CD4-positive, alpha-beta memory T cell (primary cell): ENCODE data around the gene MAIP1. TPM values are rescaled to one million over a fixed set of nuclear protein-coding genes. Genes with fewer than 3 reads are reported as not detected.

Source experiments
- CTCF ChIA-PET: fragments of 350-600 bp; sonication (Branson Sonifier 250); formaldehyde crosslinking; loops from one replicate; lab custom pipeline; 2021; ENCODE audit warnings: inconsistent platforms; ENCODE audit not compliant: partially characterized antibody; lab: Charles Lee
- POLR2A ChIA-PET: fragments of 350-600 bp; sonication (Branson Sonifier 250); formaldehyde crosslinking; loops from one replicate; lab custom pipeline; 2021; ENCODE audit not compliant: partially characterized antibody; lab: Charles Lee
- DNase-seq, 5 donors: peaks; one replicate each; pipeline versions ENCODE4 v3.0.0 to v3.0.0-alpha.2; 2020 to 2022; ENCODE audit warnings: mixed read lengths in 1 of 5
- H3K27ac ChIP-seq: one replicate; pipeline ENCODE4 v1.7.0; 2013; ENCODE audit warnings: low read depth, low read length
- H3K27me3 ChIP-seq: 2 replicates; pipeline ENCODE4 v1.7.0; 2013; ENCODE audit warnings: mild to moderate bottlenecking, low read length, moderate library complexity; ENCODE audit not compliant: insufficient read depth
- H3K36me3 ChIP-seq: 2 replicates; pipeline ENCODE4 v1.7.0; 2013; ENCODE audit warnings: mild to moderate bottlenecking, low read length, moderate library complexity; ENCODE audit not compliant: insufficient read depth
- H3K4me1 ChIP-seq: 2 replicates; pipeline ENCODE4 v1.7.0; 2013; ENCODE audit warnings: mild to moderate bottlenecking, low read length, moderate library complexity; ENCODE audit not compliant: insufficient read depth
- H3K4me3 ChIP-seq, 2 donors: one replicate each; pipeline ENCODE4 v1.7.0; 2013; ENCODE audit warnings: low read length in 2 of 2, mild to moderate bottlenecking in 1 of 2
- H3K9me3 ChIP-seq, 2 donors: one replicate each; pipeline ENCODE4 v1.7.0; 2013; ENCODE audit warnings: low read length in 2 of 2, control low read depth in 1 of 2; ENCODE audit not compliant: control insufficient read depth in 1 of 2
- H3K27ac Mint-ChIP-seq, 7 donors: one replicate each; pipeline ENCODE4 v1.8.0; 2020 to 2021; ENCODE audit warnings: mixed read lengths in 7 of 7, mild to moderate bottlenecking in 6 of 7, inconsistent platforms in 3 of 7, moderate library complexity in 3 of 7
- H3K27me3 Mint-ChIP-seq, 2 donors: one replicate each; pipeline ENCODE4 v1.8.0; 2020 to 2021; ENCODE audit warnings: mixed read lengths in 2 of 2
- H3K36me3 Mint-ChIP-seq, 2 donors: one replicate each; pipeline ENCODE4 v1.8.0; 2020 to 2021; ENCODE audit warnings: mixed read lengths in 2 of 2, inconsistent platforms in 1 of 2, mild to moderate bottlenecking in 1 of 2
- H3K4me1 Mint-ChIP-seq, 4 donors: one replicate each; pipeline ENCODE4 v1.8.0; 2020 to 2021; ENCODE audit warnings: mixed read lengths in 4 of 4, mild to moderate bottlenecking in 1 of 4
- H3K4me3 Mint-ChIP-seq, 8 donors: one replicate each; pipeline ENCODE4 v1.8.0; 2020 to 2021; ENCODE audit warnings: mixed read lengths in 8 of 8, mild to moderate bottlenecking in 7 of 8, moderate library complexity in 6 of 8, inconsistent platforms in 3 of 8
- H3K9me3 Mint-ChIP-seq, 8 donors: one replicate each; pipeline ENCODE4 v1.8.0; 2020 to 2021; ENCODE audit warnings: mixed read lengths in 8 of 8, mild to moderate bottlenecking in 5 of 8, inconsistent platforms in 3 of 8, moderate library complexity in 1 of 8
- intact Hi-C: fragments of 100-400 bp; cut with micrococcal nuclease; formaldehyde crosslinking; loops from one replicate; pipeline ENCODE4 v1.15.1; 2023
- polyA plus RNA-seq, 2 donors: library from polyadenylated mRNA; unstranded; fragments of 300-500 nt; fragmentation: Illumina TruSeq; gene quantifications; one replicate each; pipeline ENCODE4 v1.2.3, GENCODE V29; 2021
- total RNA-seq, 2 experiments: library from RNA; stranded (reverse); gene quantifications; one replicate each; pipeline ENCODE4 v1.2.3, GENCODE V29; 2021

MAIP1 gene
- total and polyA plus RNA-seq, 4 experiments from 2014 or later = 12.5 to 15.9 (median 14.5) TPM

DNA sequence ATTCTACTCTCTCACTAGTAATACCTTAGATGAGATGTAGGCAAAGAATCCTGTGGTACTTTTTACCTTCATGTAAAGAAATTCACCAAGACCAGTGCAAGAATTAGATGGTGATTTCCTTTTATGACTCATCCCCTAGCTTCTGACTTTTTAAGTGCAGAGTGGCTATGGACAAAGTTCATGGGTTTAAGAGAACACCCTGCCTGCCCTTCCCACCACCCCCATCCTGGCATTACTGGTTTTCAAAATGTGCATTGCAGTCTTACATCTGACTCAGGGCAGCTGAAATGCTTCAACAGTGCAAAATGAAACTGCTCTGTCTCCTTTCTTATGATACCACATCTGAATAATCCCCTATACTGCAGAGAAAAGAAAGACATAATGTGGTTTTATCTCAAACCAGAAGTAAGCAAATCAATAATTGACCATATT, 22.6 kb downstream of the MAIP1 start:
- no peak for DNase-seq
- H3K36me3 ChIP-seq = no peaks in the 10 kb centered on the region
- Mint-ChIP-seq H3K27me3 (peaks cover 0 to 2% of the 10 kb centered on the region in 2 donors), H3K4me3 (no peak overlapping the region), H3K4me1 (peaks cover 0 to 5% (median under 1%) of the 10 kb centered on the region in 4 donors), H3K27ac (no peak overlapping the region), H3K36me3 (peaks cover 3 to 4% of the 10 kb centered on the region in 2 donors), H3K9me3 (peaks cover 0 to 4% (median 0%) of the 10 kb centered on the region in 8 donors)
- intact Hi-C loops = no loop called here
- ChIA-PET POLR2A (no interaction called here), CTCF (interaction anchor here (1.5 to 3.4 kb wide), 2 partner anchors 504 to 729 kb away, joined by 4 to 74 read pairs; no protein-coding TSS in a partner anchor)
- no peaks in the 10 kb centered on the region for H3K27me3 ChIP-seq
- no peak overlapping the region for H3K27ac ChIP-seq
- no peaks in the 10 kb centered on the region for H3K9me3 ChIP-seq
- H3K4me3 ChIP-seq = no peak overlapping the region
- no peaks in the 10 kb centered on the region for H3K4me1 ChIP-seq

GRCh38 chr2:199979398-199979797, 24.0 kb downstream of the MAIP1 start:
- Mint-ChIP-seq H3K4me3 (no peak overlapping the region), H3K36me3 (peaks cover 3 to 4% of the 10 kb centered on the region in 2 donors), H3K9me3 (peaks cover 0 to 4% (median 0%) of the 10 kb centered on the region in 8 donors), H3K27me3 (peaks cover 0 to 2% of the 10 kb centered on the region in 2 donors), H3K4me1 (peaks cover 0 to 5% (median under 1%) of the 10 kb centered on the region in 4 donors), H3K27ac (no peak overlapping the region)
- no peak for DNase-seq
- Histone ChIP-seq H3K4me3 (no peak overlapping the region), H3K4me1 (no peaks in the 10 kb centered on the region), H3K9me3 (no peaks in the 10 kb centered on the region), H3K27ac (no peak overlapping the region), H3K36me3 (no peaks in the 10 kb centered on the region), H3K27me3 (no peaks in the 10 kb centered on the region)
- ChIA-PET CTCF (interaction anchor here (0.9 to 3.4 kb wide), 14 partner anchors 10 to 728 kb away, joined by 3 to 74 read pairs (median 4); no protein-coding TSS in a partner anchor), POLR2A (no interaction called here)
- intact Hi-C loops = no loop called here

DNA sequence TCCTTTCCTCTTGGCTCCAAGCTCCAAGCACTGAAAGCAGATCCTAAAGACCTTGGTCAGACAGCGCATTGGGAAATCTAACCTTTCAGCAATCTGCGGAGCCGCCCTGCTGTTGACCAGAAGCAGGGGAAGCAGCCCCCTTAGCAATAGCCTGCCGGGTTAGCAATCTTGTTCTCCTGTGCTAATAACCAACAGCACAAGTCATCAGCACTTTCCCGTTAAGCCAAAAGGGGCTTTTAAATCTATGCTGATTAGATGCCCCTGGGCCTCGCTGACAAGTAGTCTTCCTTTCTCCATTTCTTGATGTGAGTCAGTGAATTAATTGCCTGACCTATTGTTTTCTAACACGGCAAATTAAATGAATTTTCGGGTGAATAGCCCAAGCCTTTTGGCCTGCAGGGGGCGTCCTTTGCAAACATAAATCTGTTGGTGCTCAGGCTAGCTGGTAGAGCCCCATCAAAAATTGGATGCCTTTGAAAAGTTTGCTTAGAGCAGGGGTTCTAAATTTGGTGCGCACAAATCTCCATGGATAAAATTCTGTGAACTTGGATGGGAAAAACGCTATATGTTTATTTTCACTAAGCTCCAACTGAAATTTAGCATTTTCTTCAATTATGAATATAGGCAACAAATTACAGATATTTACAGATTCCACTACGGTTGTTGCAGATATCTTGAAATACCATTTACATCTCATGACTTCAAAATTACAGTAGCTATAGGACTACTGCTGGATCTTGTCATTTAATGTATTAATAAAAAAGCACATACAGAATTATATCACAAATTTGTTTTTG, 24.6 kb downstream of the MAIP1 start:
- H3K27ac Mint-ChIP-seq = no peak overlapping the region
- H3K4me1 Mint-ChIP-seq = peaks cover 0 to 5% (median under 1%) of the 10 kb centered on the region in 4 donors
- Histone ChIP-seq H3K27ac (no peak overlapping the region), H3K4me1 (no peaks in the 10 kb centered on the region), H3K27me3 (no peaks in the 10 kb centered on the region), H3K9me3 (no peaks in the 10 kb centered on the region), H3K36me3 (no peaks in the 10 kb centered on the region), H3K4me3 (no peak overlapping the region)
- POLR2A ChIA-PET = no interaction called here
- intact Hi-C loops = loop anchor here (1.0 kb wide), 2 partner anchors 491 to 501 kb away; no protein-coding TSS in a partner anchor
- peak; percentile 64 to 71 (median 69) for DNase-seq
- CTCF ChIA-PET = interaction anchor here (0.7 to 3.4 kb wide), 19 partner anchors 8 to 724 kb away, joined by 3 to 74 read pairs (median 3); no protein-coding TSS in a partner anchor
- peaks cover 3 to 4% of the 10 kb centered on the region in 2 donors for H3K36me3 Mint-ChIP-seq
- H3K4me3 Mint-ChIP-seq = no peak overlapping the region
- peaks cover 0 to 2% of the 10 kb centered on the region in 2 donors for H3K27me3 Mint-ChIP-seq
- peaks cover 0 to 4% (median 0%) of the 10 kb centered on the region in 8 donors for H3K9me3 Mint-ChIP-seq

GRCh38 chr2:199982126-199982843, 26.9 kb downstream of the MAIP1 start:
- intact Hi-C loops = no loop called here
- Histone ChIP-seq H3K4me1 (no peaks in the 10 kb centered on the region), H3K27ac (no peak overlapping the region), H3K4me3 (no peak overlapping the region), H3K9me3 (no peaks in the 10 kb centered on the region), H3K27me3 (no peaks in the 10 kb centered on the region), H3K36me3 (no peaks in the 10 kb centered on the region)
- ChIA-PET POLR2A (no interaction called here), CTCF (interaction anchor here (1.0 to 2.2 kb wide), 3 partner anchors 488 to 501 kb away, joined by 4 to 7 read pairs (median 4); no protein-coding TSS in a partner anchor)
- peaks cover 0 to 2% of the 10 kb centered on the region in 2 donors for H3K27me3 Mint-ChIP-seq
- H3K4me3 Mint-ChIP-seq = no peak overlapping the region
- H3K27ac Mint-ChIP-seq = no peak overlapping the region
- H3K9me3 Mint-ChIP-seq = peaks cover 0 to 2% (median 0%) of the 10 kb centered on the region in 8 donors
- H3K4me1 Mint-ChIP-seq = peaks cover 5 to 9% (median 6%) of the 10 kb centered on the region in 4 donors
- no peak for DNase-seq
- no peaks in the 10 kb centered on the region for H3K36me3 Mint-ChIP-seq

DNA sequence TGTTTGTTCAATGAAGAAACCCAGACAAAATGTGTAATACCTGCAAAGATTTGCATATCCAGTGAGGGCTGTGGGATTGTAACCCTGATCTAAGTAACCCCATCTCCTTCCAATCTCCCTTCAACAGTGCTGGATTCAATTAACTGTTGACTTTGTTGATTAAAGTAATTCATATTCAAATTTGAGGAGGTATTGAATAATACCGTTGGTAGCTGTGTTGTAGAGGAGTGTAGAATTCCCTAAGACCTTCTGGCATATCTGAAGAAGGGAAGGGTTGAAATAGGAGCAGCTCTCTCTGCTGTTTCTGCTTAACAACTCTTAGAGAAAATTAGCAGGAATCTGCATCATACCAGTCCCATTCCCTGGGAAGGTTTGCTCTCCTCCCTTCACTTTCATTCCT, 28.2 kb downstream of the MAIP1 start:
- Mint-ChIP-seq H3K27me3 (peaks cover 0 to 2% of the 10 kb centered on the region in 2 donors), H3K4me3 (no peak overlapping the region), H3K36me3 (no peaks in the 10 kb centered on the region), H3K27ac (no peak overlapping the region), H3K9me3 (peaks cover 0 to 2% (median 0%) of the 10 kb centered on the region in 8 donors), H3K4me1 (peaks cover 5 to 9% (median 6%) of the 10 kb centered on the region in 4 donors)
- POLR2A ChIA-PET = no interaction called here
- intact Hi-C loops = no loop called here
- Histone ChIP-seq H3K36me3 (no peaks in the 10 kb centered on the region), H3K27ac (no peak overlapping the region), H3K27me3 (no peaks in the 10 kb centered on the region), H3K4me3 (no peak overlapping the region), H3K4me1 (no peaks in the 10 kb centered on the region), H3K9me3 (no peaks in the 10 kb centered on the region)
- no peak for DNase-seq
- CTCF ChIA-PET = interaction anchor here (0.6 to 3.2 kb wide), 3 partner anchors 488 to 1073 kb away, joined by 4 to 17 read pairs (median 7); no protein-coding TSS in a partner anchor

- Histone ChIP-seq H3K27ac (no peak overlapping the region), H3K27me3 (no peaks in the 10 kb centered on the region), H3K36me3 (no peaks in the 10 kb centered on the region), H3K4me3 (no peak overlapping the region), H3K4me1 (no peaks in the 10 kb centered on the region), H3K9me3 (no peaks in the 10 kb centered on the region)
- no peak overlapping the region for H3K27ac Mint-ChIP-seq
- peaks cover 0 to 2% (median 0%) of the 10 kb centered on the region in 8 donors for H3K9me3 Mint-ChIP-seq
- peaks cover 5 to 9% (median 6%) of the 10 kb centered on the region in 4 donors for H3K4me1 Mint-ChIP-seq
- intact Hi-C loops = no loop called here
- H3K4me3 Mint-ChIP-seq = no peak overlapping the region
- ChIA-PET POLR2A (no interaction called here), CTCF (interaction anchor here (0.6 to 3.2 kb wide), 6 partner anchors 486 to 1072 kb away, joined by 4 to 17 read pairs (median 9); no protein-coding TSS in a partner anchor)
- peaks cover 0 to 2% of the 10 kb centered on the region in 2 donors for H3K27me3 Mint-ChIP-seq
- no peaks in the 10 kb centered on the region for H3K36me3 Mint-ChIP-seq
- no peak for DNase-seq
Measured at GRCh38 chr2:199984159-199984558, 28.8 kb downstream of the MAIP1 start.
